ENCODE data around the gene APBB2. TPM values are rescaled to one million over a fixed set of nuclear protein-coding genes. Genes with fewer than 3 reads are reported as not detected.
A peak's percentile ranks its signal among the peaks of the same experiment; 100 is the strongest.

The APBB2 gene
- total and polyA plus RNA-seq, 2 experiments from 2014 or later = 35.8 to 74.8 TPM

DNA sequence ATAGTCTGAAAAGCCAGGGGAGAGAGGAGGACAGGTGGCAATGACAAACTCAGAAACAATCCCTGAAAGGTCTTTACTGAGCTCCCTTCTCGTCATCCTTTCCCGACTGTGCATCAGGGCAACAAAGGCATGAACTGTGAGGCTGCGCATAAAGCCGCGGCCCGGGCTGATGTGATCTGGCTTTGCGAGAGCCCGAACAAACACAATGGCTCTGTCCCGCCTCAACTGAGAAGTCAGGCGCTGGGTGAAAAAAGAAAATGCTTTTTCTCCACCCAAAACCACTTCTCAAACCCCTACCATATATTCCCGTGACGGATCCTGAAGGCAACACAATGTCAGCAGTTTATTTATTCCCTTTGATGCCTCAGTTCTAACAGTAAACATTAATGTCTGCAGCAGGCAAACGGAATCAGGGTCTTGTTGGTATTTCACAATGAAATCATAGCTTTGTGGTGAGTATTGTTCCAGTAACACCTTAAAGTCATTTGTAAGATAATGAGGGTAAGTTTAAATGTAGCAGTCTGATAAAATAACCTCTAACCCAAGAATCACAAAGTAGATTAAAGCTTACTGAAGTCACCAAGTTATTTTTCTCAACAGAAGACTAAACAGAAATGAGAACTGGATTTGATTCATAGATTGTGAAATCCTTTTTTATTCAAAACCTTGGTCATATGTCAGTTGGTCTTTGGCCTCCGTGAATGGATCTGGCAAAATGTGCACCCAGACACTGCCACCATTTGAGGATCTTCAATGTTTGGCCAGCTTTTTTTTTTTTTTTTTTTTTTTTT lies 67.4 kb downstream of the APBB2 start (continued):
- TF ChIP-seq, protein P1, sequence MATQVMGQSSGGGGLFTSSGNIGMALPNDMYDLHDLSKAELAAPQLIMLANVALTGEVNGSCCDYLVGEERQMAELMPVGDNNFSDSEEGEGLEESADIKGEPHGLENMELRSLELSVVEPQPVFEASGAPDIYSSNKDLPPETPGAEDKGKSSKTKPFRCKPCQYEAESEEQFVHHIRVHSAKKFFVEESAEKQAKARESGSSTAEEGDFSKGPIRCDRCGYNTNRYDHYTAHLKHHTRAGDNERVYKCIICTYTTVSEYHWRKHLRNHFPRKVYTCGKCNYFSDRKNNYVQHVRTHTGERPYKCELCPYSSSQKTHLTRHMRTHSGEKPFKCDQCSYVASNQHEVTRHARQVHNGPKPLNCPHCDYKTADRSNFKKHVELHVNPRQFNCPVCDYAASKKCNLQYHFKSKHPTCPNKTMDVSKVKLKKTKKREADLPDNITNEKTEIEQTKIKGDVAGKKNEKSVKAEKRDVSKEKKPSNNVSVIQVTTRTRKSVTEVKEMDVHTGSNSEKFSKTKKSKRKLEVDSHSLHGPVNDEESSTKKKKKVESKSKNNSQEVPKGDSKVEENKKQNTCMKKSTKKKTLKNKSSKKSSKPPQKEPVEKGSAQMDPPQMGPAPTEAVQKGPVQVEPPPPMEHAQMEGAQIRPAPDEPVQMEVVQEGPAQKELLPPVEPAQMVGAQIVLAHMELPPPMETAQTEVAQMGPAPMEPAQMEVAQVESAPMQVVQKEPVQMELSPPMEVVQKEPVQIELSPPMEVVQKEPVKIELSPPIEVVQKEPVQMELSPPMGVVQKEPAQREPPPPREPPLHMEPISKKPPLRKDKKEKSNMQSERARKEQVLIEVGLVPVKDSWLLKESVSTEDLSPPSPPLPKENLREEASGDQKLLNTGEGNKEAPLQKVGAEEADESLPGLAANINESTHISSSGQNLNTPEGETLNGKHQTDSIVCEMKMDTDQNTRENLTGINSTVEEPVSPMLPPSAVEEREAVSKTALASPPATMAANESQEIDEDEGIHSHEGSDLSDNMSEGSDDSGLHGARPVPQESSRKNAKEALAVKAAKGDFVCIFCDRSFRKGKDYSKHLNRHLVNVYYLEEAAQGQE (IDR thresholded peaks at IDR 0.05; ENCODE audit: unreplicated experiment) = no peak
- TF ChIP-seq, protein P2, sequence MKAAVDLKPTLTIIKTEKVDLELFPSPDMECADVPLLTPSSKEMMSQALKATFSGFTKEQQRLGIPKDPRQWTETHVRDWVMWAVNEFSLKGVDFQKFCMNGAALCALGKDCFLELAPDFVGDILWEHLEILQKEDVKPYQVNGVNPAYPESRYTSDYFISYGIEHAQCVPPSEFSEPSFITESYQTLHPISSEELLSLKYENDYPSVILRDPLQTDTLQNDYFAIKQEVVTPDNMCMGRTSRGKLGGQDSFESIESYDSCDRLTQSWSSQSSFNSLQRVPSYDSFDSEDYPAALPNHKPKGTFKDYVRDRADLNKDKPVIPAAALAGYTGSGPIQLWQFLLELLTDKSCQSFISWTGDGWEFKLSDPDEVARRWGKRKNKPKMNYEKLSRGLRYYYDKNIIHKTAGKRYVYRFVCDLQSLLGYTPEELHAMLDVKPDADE (IDR thresholded peaks at IDR 0.05) = no peak
- no peak for TF ChIP-seq EZH2 (IDR thresholded peaks at IDR 0.05; ENCODE audit: low read depth, unreplicated experiment)
- no peak for TF ChIP-seq STAT1 (IDR thresholded peaks at IDR 0.05; ENCODE audit: unreplicated experiment)
- TF ChIP-seq, protein P3, sequence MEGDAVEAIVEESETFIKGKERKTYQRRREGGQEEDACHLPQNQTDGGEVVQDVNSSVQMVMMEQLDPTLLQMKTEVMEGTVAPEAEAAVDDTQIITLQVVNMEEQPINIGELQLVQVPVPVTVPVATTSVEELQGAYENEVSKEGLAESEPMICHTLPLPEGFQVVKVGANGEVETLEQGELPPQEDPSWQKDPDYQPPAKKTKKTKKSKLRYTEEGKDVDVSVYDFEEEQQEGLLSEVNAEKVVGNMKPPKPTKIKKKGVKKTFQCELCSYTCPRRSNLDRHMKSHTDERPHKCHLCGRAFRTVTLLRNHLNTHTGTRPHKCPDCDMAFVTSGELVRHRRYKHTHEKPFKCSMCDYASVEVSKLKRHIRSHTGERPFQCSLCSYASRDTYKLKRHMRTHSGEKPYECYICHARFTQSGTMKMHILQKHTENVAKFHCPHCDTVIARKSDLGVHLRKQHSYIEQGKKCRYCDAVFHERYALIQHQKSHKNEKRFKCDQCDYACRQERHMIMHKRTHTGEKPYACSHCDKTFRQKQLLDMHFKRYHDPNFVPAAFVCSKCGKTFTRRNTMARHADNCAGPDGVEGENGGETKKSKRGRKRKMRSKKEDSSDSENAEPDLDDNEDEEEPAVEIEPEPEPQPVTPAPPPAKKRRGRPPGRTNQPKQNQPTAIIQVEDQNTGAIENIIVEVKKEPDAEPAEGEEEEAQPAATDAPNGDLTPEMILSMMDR (conservative IDR thresholded peaks at IDR 0.05; ENCODE audit: low read depth in 2 of 2) = no peak
- TF ChIP-seq JUNB (IDR thresholded peaks at IDR 0.05; ENCODE audit: unreplicated experiment) = no peak

DNA sequence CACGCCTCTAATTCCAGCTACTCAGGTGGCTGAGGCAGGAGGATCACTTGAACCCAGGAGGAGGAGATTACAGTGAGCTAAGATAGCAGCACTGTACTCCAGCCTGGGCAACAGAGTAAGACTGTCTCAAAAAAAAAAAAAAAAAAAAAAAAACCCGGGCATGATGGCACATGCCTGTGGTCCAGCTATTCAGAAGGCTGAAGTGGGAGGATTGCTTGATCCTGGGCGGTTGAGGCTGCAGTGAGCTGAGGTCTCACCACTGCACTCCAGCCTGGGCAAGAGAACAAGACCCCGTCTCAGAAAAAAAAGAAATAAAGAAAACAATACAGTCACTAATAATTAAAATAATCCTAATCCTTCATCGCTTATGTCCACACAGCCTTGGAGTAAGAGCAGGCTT lies 68.1 kb downstream of the APBB2 start:
- Histone ChIP-seq H3K79me2 (replicated peaks; ENCODE audit: insufficient read depth) (peaks cover 50% of the 10 kb centered on the region), H3K27me3 (ENCODE audit: insufficient read depth) (no peaks in the 10 kb centered on the region), H3K4me3 (no peak overlapping the region), H2AFZ (no peak overlapping the region), H3K27ac (ENCODE audit: low read depth) (peak overlapping the region; percentile 21), H3F3A (replicated peaks; ENCODE audit: low read depth) (no peaks in the 10 kb centered on the region), H3K4me2 (no peak overlapping the region), H4K20me1 (replicated peaks; ENCODE audit: insufficient read depth) (no peaks in the 10 kb centered on the region), H3K9me2 (ENCODE audit: insufficient read depth) (no peaks in the 10 kb centered on the region), H3K4me1 (ENCODE audit: insufficient read depth) (peaks cover 25% of the 10 kb centered on the region), H3K36me3 (ENCODE audit: insufficient read depth) (no peaks in the 10 kb centered on the region)
- DNase-seq (ENCODE audit: low spot score) (no peak), ATAC-seq (no peak)
- H3K27ac Mint-ChIP-seq = peak overlapping the region; percentile 81
- H3K36me3 Mint-ChIP-seq (ENCODE audit: low read depth) = peaks cover 9% of the 10 kb centered on the region
- no peaks in the 10 kb centered on the region for H3K27me3 Mint-ChIP-seq (ENCODE audit: insufficient read depth, low read depth, poor library complexity)
- peaks cover 28% of the 10 kb centered on the region for H3K4me1 Mint-ChIP-seq
- H3K4me3 Mint-ChIP-seq = no peak overlapping the region
- H3K9me3 Mint-ChIP-seq = no peaks in the 10 kb centered on the region
- TF ChIP-seq EZH2 (IDR thresholded peaks at IDR 0.05; ENCODE audit: low read depth, unreplicated experiment) (no peak), POLR2AphosphoS5 (IDR thresholded peaks at IDR 0.05; ENCODE audit: low read depth) (no peak)
- TF ChIP-seq, protein P1 (IDR thresholded peaks at IDR 0.05; ENCODE audit: unreplicated experiment) = no peak
